ENCODE data around the gene GAPT. TPM values are rescaled to one million over a fixed set of nuclear protein-coding genes. Genes with fewer than 3 reads are reported as not detected.

Gene GAPT
- total RNA-seq, 1 donor from 2014 or later, result 39.8 TPM

- ChIA-PET CTCF (no interaction called here), POLR2A (interaction anchor here (0.9 to 1.0 kb wide), 2 partner anchors 40 to 303 kb away, joined by 3 to 5 read pairs; no protein-coding TSS in a partner anchor)
- Mint-ChIP-seq H3K36me3 (ENCODE audit: low read depth) (no peaks in the 10 kb centered on the region), H3K4me3 (peak overlapping the region; percentile 11), H3K27ac (no peak overlapping the region), H3K9me3 (no peaks in the 10 kb centered on the region), H3K4me1 (peaks cover 40% of the 10 kb centered on the region), H3K27me3 (no peaks in the 10 kb centered on the region)
- peak; percentile 96 for ATAC-seq (ENCODE audit: low read depth)
- intact Hi-C loops (cut with micrococcal nuclease), result loop anchor here (1.0 kb wide), 2 partner anchors 37 to 40 kb away; partner anchors contain the start of gene RAB3C
- no peak for TF ChIP-seq CTCF (IDR thresholded peaks at IDR 0.05)
- DNase-seq, result no peak
Observed at GRCh38 chr5:58545912-58546311, 54.7 kb downstream of the GAPT start.

Other genes starting within 250 kb of the GAPT start
- gene PLK2, start 31.3 kb upstream of the GAPT start, total RNA-seq, result 10.4 and 10.9 TPM in 2 replicates
- gene RAB3C, start 91.6 kb downstream of the GAPT start, total RNA-seq, result 0.47 TPM in 1 of 2 replicates, not detected in the other

All from activated B cell treated with CpG ODN at 0.5 μM for 24 hours (primary cell).